ENCODE measurements around the gene PLXNC1. TPM values are rescaled to one million over a fixed set of nuclear protein-coding genes. Genes with fewer than 3 reads are reported as not detected.

PLXNC1 gene
- total RNA-seq, 2 donors from 2014 or later, result 8.5 to 9.2 TPM

GRCh38 chr12:94184995-94185719 lies 36.8 kb downstream of the PLXNC1 start:
- no peaks in the 10 kb centered on the region for H3K27me3 ChIP-seq (replicated peaks; ENCODE audit: insufficient read depth)
- H3K9me3 ChIP-seq, result no peaks in the 10 kb centered on the region
- DNase-seq (ENCODE audit: low spot score) (no peak), ATAC-seq (ENCODE audit: insufficient number of reproducible peaks, low FRiP score, low read depth) (no peak)
- no peak overlapping the region for H3K27ac ChIP-seq
- TF ChIP-seq CTCF (IDR thresholded peaks at IDR 0.05), result no peak
- H3K36me3 ChIP-seq, result no peaks in the 10 kb centered on the region
- no peak overlapping the region for H3K4me3 ChIP-seq
- peaks cover 0 to 7% of the 10 kb centered on the region in 2 donors for H3K4me1 ChIP-seq (ENCODE audit: control insufficient read depth in 1 of 2, low read depth in 2 of 2)

GRCh38 chr12:94185801-94186200 lies 37.4 kb downstream of the PLXNC1 start:
- H3K27ac ChIP-seq, result no peak overlapping the region
- DNase-seq (ENCODE audit: low spot score), result no peak
- H3K36me3 ChIP-seq, result no peaks in the 10 kb centered on the region

GRCh38 chr12:94186278-94187241 lies 38.2 kb downstream of the PLXNC1 start:
- H3K4me3 ChIP-seq, result peak overlapping the region; percentile 59
- no peak for ATAC-seq (ENCODE audit: insufficient number of reproducible peaks, low FRiP score, low read depth)

More at GRCh38 chr12:94185801-94186200, 37.4 kb downstream of the PLXNC1 start:
- no peak overlapping the region for H3K4me3 ChIP-seq
- H3K27me3 ChIP-seq (replicated peaks; ENCODE audit: insufficient read depth), result no peaks in the 10 kb centered on the region
- ATAC-seq (ENCODE audit: insufficient number of reproducible peaks, low FRiP score, low read depth), result no peak
- H3K4me1 ChIP-seq (ENCODE audit: control insufficient read depth in 1 of 2, low read depth in 2 of 2), result peaks cover 0 to 7% of the 10 kb centered on the region in 2 donors
- no peak for TF ChIP-seq CTCF (IDR thresholded peaks at IDR 0.05)
- H3K9me3 ChIP-seq, result no peaks in the 10 kb centered on the region

GRCh38 chr12:94187361-94187760 lies 39.0 kb downstream of the PLXNC1 start:
- peaks cover 0 to 7% of the 10 kb centered on the region in 2 donors for H3K4me1 ChIP-seq (ENCODE audit: control insufficient read depth in 1 of 2, low read depth in 2 of 2)
- TF ChIP-seq CTCF (IDR thresholded peaks at IDR 0.05), result no peak
- no peaks in the 10 kb centered on the region for H3K27me3 ChIP-seq (replicated peaks; ENCODE audit: insufficient read depth)
- H3K9me3 ChIP-seq, result no peaks in the 10 kb centered on the region
- H3K36me3 ChIP-seq, result no peaks in the 10 kb centered on the region
- H3K27ac ChIP-seq, result no peak overlapping the region
- DNase-seq (ENCODE audit: low spot score), result no peak
- no peak for ATAC-seq (ENCODE audit: insufficient number of reproducible peaks, low FRiP score, low read depth)
- H3K4me3 ChIP-seq, result peak overlapping the region; percentile 59

More at GRCh38 chr12:94186278-94187241, 38.2 kb downstream of the PLXNC1 start:
- Histone ChIP-seq H3K36me3 (no peaks in the 10 kb centered on the region), H3K4me1 (ENCODE audit: control insufficient read depth in 1 of 2, low read depth in 2 of 2) (peaks cover 0 to 7% of the 10 kb centered on the region in 2 donors), H3K9me3 (no peaks in the 10 kb centered on the region), H3K27ac (no peak overlapping the region), H3K27me3 (replicated peaks; ENCODE audit: insufficient read depth) (no peaks in the 10 kb centered on the region)
- TF ChIP-seq CTCF (IDR thresholded peaks at IDR 0.05), result no peak
- peak; percentile 4 for DNase-seq (ENCODE audit: low spot score)

- H3K4me1 ChIP-seq (ENCODE audit: control insufficient read depth in 1 of 2, low read depth in 2 of 2), result peaks cover 0 to 7% of the 10 kb centered on the region in 2 donors
- DNase-seq (ENCODE audit: low spot score) (no peak), ATAC-seq (ENCODE audit: insufficient number of reproducible peaks, low FRiP score, low read depth) (no peak)
- no peaks in the 10 kb centered on the region for H3K9me3 ChIP-seq
- no peak overlapping the region for H3K27ac ChIP-seq
- H3K4me3 ChIP-seq, result no peak overlapping the region
- no peak for TF ChIP-seq CTCF (IDR thresholded peaks at IDR 0.05)
- no peaks in the 10 kb centered on the region for H3K36me3 ChIP-seq
- H3K27me3 ChIP-seq (replicated peaks; ENCODE audit: insufficient read depth), result no peaks in the 10 kb centered on the region
Measured at GRCh38 chr12:94190623-94191022, 42.2 kb downstream of the PLXNC1 start.
